Activated T-helper 1 cell treated with Interleukin-2 at 50 U/mL for 16 hours (primary cell): ENCODE measurements around the gene SFTPB.
"Not testable (repeated sequence)": the region's sequence is repeated elsewhere in the genome, so short reads cannot be mapped to it uniquely, and the experiment has no call there.

Experiments
- DNase-seq: peaks from one replicate; pipeline ENCODE4 v3.0.0-alpha.2; 2020; ENCODE audit warnings: low read depth

The SFTPB gene

GRCh38 chr2:85655961-85656417 lies 12.0 kb downstream of the SFTPB start:
- DNase-seq, result no peak

DNA sequence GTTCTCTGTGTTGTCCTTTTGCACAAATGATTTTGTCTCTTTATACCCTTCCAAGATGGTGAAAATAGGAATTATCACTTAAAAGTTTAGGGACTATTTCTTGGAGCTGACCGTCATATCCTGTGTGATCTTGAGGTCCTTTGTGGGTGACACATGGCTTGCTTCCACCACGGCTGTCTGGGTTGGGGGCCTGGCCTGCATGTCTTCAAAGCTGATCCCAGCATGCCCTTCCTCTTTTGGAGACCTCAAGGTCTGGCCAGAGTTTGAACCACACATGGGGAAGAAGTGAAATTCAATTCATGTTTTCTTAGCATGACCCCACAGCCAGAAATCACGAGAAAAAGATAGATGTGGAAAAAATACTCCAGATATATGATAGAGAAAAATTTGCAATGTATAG lies 14.0 kb downstream of the SFTPB start:
- DNase-seq, result no peak

DNA sequence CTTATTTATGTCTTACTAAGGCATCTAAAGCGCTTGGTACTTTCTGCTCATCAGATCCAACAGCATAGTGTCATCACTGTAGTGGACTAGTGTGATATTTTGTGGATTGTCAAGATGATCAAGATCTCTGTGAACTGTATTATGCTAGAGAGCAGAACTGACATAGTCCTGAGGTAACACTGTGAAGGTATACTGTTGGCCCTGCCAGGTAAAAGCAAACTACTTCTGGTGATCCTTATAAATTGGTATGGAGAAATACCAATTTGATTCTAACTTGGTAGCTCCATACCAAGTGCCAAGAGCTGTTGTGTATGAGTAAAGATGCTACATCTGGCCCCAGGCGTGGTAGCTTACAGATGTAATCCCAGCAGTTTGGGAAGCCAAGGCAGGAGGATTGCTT lies 15.9 kb downstream of the SFTPB start:
- DNase-seq, result no peak

DNA sequence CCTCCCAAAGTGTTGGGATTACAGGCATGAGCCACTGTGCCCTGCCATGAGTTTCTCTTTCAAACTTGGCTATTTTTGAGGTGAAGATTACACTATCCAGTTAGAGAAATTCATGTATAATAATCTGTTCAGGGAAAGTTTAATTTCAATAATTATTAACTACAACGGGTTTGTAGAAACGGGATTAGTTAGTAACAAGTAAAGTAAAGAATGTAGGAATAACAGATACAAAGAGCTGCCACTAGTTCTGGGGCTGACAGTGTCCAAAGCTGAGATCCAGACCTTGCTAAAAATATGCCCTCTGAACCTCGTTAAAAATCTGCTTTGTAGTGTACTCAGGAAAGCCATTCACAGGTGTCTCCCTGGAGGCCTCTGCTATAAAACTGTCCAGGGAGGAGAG lies 16.9 kb downstream of the SFTPB start:
- DNase-seq, result no peak

- no peak for DNase-seq
These were observed 17.5 kb downstream of the SFTPB start for GRCh38 chr2:85650456-85650855.

GRCh38 chr2:85649201-85650190 lies 18.5 kb downstream of the SFTPB start:
- no peak for DNase-seq

- DNase-seq, result no peak
These were observed 19.4 kb downstream of the SFTPB start for GRCh38 chr2:85648619-85649018.

GRCh38 chr2:85647823-85648526 lies 20.0 kb downstream of the SFTPB start:
- no peak for DNase-seq

DNA sequence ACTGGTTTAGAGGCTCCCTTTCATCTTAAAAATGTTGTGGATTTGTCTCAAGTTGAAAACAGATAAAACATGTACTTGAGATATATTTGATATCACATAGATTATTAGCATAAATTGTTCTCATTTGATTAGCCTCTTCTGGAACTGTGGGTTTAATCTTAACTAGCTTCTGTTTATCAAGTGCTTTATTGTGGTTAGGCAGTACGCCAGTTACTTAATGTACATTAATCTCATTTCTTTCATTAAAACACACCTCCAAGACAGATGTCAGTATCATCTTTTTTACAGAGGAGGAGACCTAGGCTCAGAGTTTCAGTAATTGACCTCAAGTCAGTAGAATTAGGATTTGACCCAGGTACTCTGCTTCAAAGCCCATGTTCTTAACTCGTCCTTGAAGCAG lies 21.8 kb downstream of the SFTPB start:
- no peak for DNase-seq

GRCh38 chr2:85644909-85645308 lies 23.1 kb downstream of the SFTPB start:
- no peak for DNase-seq

GRCh38 chr2:85642725-85643124 lies 25.3 kb downstream of the SFTPB start:
- no peak for DNase-seq

DNA sequence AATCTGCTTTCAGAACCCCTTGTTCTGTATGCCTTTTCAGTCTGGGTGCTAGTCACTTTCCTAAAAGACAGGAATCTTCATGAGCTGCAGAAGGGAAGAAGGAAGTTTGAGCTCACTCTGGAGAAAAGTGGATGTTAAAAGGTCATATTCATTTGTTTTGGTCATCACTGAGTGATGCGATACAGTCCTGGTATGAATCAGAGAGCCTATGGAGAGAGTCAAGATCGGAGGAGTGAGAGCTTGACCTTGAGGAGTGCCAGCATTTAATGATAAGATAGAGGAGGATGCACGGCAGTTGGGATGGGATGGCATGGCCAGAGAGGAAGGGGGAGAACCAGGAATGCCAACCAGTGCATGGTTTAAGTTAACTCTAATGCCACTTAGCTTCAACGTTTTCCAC lies 32.4 kb downstream of the SFTPB start:
- no peak for DNase-seq

DNA sequence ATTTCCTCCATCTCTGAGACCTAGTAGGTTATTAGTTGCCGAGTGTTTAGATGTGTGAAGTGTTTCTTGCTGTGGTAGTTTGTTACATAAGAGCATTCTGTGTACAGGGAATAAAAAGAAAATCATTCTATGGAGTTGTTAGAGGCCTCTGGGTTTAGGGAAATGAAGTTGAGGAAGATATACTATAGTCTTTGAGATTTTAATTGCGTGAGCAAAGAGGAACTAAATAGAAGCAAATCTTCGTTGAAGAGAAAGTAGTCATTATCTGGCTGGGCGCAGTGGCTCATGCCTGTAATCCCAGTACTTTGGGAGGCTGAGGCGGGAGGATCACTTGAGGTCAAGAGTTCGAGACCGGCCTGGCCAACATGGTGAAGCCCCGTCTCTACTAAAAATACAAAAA lies 33.0 kb downstream of the SFTPB start:
- no peak for DNase-seq

DNA sequence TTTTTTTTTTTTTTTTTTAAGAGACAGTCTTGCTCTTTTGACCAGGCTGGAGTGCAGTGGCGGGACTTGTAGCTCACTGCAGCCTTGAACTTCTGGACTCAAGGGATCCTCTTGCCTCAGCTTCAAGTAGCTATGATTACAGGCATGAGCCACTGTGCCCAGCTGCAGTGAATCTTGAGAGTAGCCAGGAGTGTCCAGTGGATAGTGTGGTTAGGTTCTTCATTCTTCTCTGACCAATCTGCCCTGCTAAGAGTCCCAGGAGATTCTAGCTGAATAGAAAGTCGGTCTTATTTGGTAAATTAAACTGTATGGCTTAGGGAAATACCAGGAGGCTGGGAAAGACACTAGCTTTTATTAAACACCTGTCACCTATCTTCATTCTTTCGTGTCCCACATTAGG lies 36.7 kb downstream of the SFTPB start:
- DNase-seq, result no peak

DNA sequence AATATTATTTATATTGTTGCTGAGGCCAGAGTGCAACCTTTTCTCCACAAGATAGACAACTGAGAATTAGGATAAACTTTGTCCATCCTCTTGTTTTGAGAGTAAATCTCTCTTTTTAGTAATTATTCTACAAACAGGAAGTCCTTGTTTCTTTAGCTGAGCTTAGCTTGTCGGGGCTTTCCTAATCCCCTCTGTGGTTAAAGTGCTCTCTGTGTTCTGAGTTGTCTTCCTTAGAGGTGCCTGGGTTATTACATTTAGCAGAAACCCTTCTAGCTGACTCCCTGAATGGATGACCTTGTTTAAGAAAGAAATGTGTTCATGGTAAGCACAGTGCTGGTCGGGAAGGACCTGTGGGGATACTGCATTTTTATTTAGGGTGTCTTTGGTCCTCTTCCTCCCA lies 39.3 kb downstream of the SFTPB start:
- DNase-seq, result no peak

DNA sequence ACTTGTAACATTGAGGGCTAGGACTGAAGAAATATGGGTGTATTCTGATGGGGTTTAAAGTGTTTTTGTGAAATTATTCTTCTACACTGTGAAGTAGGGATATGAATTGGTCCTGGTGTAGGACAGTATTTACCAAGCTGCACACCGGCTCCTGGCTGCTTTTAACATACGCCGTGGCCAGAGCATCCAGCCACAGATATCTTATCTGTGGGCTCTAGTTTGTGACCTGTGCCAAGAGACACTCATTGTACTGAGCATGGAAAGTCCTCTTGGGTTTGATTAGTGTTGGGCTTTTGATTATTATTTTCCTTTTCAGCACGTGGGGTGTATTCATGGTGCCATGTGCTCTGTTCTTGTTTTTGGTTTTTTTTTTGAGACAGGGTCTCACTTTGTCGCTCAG lies 44.0 kb downstream of the SFTPB start:
- no peak for DNase-seq

DNA sequence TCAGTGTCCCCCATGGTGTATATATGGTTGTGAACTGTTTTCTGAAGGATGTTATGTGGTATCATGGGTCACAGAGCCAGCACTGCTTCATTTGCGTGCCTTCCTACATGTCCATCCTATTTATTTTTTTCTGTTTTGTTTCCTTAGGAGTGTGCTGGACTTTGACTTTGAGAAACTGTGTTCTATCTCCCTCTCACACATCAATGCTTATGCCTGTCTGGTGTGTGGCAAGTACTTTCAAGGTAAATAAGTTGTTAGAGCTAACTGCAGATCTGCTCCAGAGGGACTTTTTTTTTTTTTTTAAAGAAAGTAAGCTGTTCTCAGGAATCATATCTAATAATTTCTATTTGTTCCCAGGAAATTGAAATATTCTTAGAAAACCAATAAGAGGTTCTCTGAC lies 46.7 kb downstream of the SFTPB start:
- no peak for DNase-seq

DNA sequence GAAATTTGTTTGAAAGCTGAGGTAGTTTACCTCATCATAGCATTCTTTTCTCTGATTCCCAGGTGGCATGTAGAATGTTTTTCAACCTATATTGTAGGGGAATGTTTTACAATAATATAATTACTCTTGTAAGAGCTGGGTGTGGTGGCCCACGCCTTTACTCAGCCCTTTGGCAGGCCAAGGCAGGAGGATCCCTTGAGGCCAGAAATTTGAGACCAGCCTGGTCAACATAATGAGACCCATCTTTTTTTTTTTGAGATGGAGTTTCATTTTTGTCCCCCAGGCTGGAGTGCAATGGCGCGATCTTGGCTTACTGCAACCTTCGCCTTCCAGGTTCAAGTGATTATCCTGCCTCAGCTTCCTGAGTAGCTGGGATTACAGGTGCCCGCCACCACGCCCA lies 48.4 kb downstream of the SFTPB start:
- no peak for DNase-seq

DNA sequence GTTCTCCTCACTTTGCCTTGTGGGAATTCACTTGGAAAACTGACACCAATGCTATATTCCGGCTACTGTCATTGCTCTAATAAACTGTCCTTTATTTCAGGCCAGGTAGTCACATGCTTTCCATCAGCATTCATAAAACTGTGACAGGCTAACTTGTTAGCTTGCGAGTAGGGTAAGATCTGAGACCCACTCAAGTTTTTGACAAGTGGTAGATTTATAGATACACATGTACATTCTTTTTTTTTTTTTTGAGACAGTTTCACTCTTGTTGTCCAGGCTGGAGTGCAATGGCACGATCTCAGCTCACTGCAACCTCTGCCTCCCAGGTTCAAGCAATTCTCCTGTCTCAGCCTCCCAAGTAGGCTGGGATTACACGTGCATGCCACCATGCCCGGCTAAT lies 50.3 kb downstream of the SFTPB start:
- not testable (repeated sequence) for DNase-seq

- DNase-seq, result no peak
These were observed 52.6 kb downstream of the SFTPB start for GRCh38 chr2:85615413-85615728.

- DNase-seq, result not testable (repeated sequence)
These were observed 53.2 kb downstream of the SFTPB start for GRCh38 chr2:85614757-85615156.

DNA sequence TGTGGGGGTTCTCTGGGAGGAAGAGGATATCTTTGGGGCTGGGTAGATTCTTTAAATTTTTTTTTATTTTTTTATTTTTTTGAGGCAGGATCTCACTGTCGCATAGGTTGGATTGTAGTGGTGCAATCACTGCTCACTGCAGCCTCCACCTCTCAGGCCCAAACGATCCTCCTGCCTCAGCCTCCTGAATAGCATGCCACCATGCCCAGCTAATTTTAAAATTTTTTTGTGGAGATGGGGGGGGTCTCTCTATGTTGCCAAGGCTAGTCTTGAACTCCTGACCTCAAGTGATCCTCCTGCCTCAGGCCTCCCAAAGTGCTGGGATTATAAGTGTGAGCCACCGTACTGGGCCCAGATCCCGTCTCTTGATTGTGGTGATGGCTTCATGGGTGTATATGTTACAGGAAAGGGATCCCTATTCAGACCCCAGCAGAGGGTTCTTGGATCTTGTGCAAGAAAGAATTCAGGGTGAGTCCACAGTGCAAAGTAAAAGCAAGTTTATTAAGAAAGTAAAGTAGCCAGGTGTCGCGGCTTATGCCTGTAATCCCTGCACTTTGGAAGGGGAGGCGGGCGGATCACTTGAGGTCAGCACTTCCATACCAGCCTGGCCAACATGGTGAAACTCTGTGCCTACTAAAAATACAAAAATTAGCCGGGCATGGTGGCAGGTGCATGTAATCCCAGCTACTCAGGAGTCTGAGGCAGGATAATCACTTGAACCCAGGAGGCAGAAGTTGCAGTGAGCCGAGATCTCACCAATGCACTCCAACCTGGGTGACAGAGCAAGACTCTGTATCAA lies 54.1 kb downstream of the SFTPB start:
- DNase-seq, result no peak
